ENCODE measurements around the gene LRRC56. TPM values are rescaled to one million over a fixed set of nuclear protein-coding genes. Genes with fewer than 3 reads are reported as not detected.
A peak's percentile ranks its signal among the peaks of the same experiment; 100 is the strongest.

LRRC56 gene
- total and polyA plus RNA-seq, 4 donors = 0.08 to 0.46 (median 0.20) TPM

GRCh38 chr11:535519-536454 lies 1.5 kb upstream of the LRRC56 start, which contains the start of gene HRAS:
HRAS (minus strand) TSS chr11:535576.
- Histone ChIP-seq H3K27me3 (ENCODE audit: control insufficient read depth in 4 of 4, insufficient read depth in 4 of 4, low read length in 3 of 4) (no peaks in the 10 kb centered on the region), H3K9me3 (ENCODE audit: control insufficient read depth in 4 of 4, low read length in 3 of 4) (no peaks in the 10 kb centered on the region), H3K4me1 (ENCODE audit: control insufficient read depth in 4 of 4, insufficient read depth in 4 of 4, low read length in 3 of 4) (peaks cover 8 to 34% (median 26%) of the 10 kb centered on the region in 4 donors), H3K36me3 (ENCODE audit: control insufficient read depth in 4 of 4, insufficient read depth in 3 of 4, low read depth in 1 of 4, low read length in 3 of 4) (peaks cover 0 to 11% (median 6%) of the 10 kb centered on the region in 4 donors), H3K27ac (ENCODE audit: low read depth in 1 of 2, low read length in 2 of 2) (peak within 1 kb of the TSS; percentile 32 to 38), H3K4me3 (ENCODE audit: low read depth in 1 of 3, low read length in 3 of 3) (peak within 1 kb of the TSS; percentile 49 to 87 (median 67)), H3K9ac (ENCODE audit: low read depth in 1 of 2, low read length in 2 of 2) (peak within 1 kb of the TSS; percentile 38 to 54)
- DNase-seq (ENCODE audit: low spot score) = peak; percentile 96
- TF ChIP-seq GABPA (IDR thresholded peaks at IDR 0.05 in 1 of 2, conservative IDR thresholded peaks at IDR 0.05 in 1 of 2) = peak in 1 of 2 donors; percentile 74
- TF ChIP-seq SP1 (IDR thresholded peaks at IDR 0.05) = peak; percentile 76
- TF ChIP-seq TAF1 (conservative IDR thresholded peaks at IDR 0.05) = no peak
- WGBS = 3% methylated on average over 97 of the region's 97 CpGs

- peaks cover 8 to 34% (median 26%) of the 10 kb centered on the region in 4 donors for H3K4me1 ChIP-seq (ENCODE audit: control insufficient read depth in 4 of 4, insufficient read depth in 4 of 4, low read length in 3 of 4)
- no peak overlapping the region for H3K9ac ChIP-seq (ENCODE audit: low read depth in 1 of 2, low read length in 2 of 2)
- H3K9me3 ChIP-seq (ENCODE audit: control insufficient read depth in 4 of 4, low read length in 3 of 4) = no peaks in the 10 kb centered on the region
- 44% methylated on average over 19 of the region's 19 CpGs for WGBS
- H3K27ac ChIP-seq (ENCODE audit: low read depth in 1 of 2, low read length in 2 of 2) = no peak overlapping the region
- H3K4me3 ChIP-seq (ENCODE audit: low read depth in 1 of 3, low read length in 3 of 3) = peak overlapping the region in 1 of 3 donors; percentile 37
- H3K27me3 ChIP-seq (ENCODE audit: control insufficient read depth in 4 of 4, insufficient read depth in 4 of 4, low read length in 3 of 4) = no peaks in the 10 kb centered on the region
- H3K36me3 ChIP-seq (ENCODE audit: control insufficient read depth in 4 of 4, insufficient read depth in 3 of 4, low read depth in 1 of 4, low read length in 3 of 4) = peaks cover 0 to 5% (median under 1%) of the 10 kb centered on the region in 4 donors
- no peak for DNase-seq (ENCODE audit: low spot score)
- TF ChIP-seq TAF1 (conservative IDR thresholded peaks at IDR 0.05) = no peak
- TF ChIP-seq CTCF (IDR thresholded peaks at IDR 0.05; ENCODE audit: low read depth, low read length, missing input control) = no peak
- no peak for TF ChIP-seq EGR1 (IDR thresholded peaks at IDR 0.05; ENCODE audit: low read depth in 2 of 2)
- TF ChIP-seq FOXA1 (IDR thresholded peaks at IDR 0.05) = no peak
Observed at GRCh38 chr11:537622-538430, 499 bp downstream of the LRRC56 start.

DNA sequence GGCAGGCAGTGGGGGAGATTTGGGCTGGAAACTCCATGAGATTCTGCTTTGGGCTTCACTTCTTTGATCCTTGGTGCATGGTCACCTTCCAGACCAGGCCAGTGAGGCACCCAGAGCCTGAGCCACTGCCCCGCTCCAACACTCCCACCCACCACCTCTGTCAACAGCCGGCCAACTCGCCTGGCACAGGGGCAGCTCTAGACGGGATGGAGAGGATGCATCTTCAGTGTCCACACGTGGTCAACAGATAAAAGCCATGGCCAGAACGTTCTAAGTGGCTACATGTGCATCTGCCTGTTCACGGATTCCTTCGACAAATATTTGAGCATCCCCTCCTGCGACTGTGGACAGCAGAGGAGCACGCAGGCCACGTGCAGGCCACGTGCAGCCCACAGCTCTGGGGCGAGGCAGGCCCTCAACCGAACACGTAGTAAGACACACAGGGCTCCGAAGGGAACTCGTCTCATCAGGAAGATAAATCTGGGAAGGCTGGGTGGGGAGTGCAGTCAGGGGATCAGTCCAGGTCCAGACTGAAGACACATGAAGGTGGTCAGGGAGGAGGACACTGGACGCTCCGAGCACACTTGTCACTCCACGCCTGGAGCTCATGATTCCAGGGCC lies 1.2 kb downstream of the LRRC56 start:
- DNase-seq (ENCODE audit: low spot score) = no peak
- Histone ChIP-seq H3K4me1 (ENCODE audit: control insufficient read depth in 4 of 4, insufficient read depth in 4 of 4, low read length in 3 of 4) (peaks cover 8 to 33% (median 26%) of the 10 kb centered on the region in 4 donors), H3K27ac (ENCODE audit: low read depth in 1 of 2, low read length in 2 of 2) (no peak overlapping the region)
- TF ChIP-seq FOXA1 (IDR thresholded peaks at IDR 0.05) = no peak
- TF ChIP-seq, protein P1, sequence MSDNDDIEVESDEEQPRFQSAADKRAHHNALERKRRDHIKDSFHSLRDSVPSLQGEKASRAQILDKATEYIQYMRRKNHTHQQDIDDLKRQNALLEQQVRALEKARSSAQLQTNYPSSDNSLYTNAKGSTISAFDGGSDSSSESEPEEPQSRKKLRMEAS (IDR thresholded peaks at IDR 0.05) = no peak
- TF ChIP-seq JUND (IDR thresholded peaks at IDR 0.05) = no peak
- no peak for TF ChIP-seq SP1 (IDR thresholded peaks at IDR 0.05)
- no peak for TF ChIP-seq YY1 (IDR thresholded peaks at IDR 0.05)
- no peak for TF ChIP-seq HNF4G (IDR thresholded peaks at IDR 0.05)
- TF ChIP-seq, protein P2, sequence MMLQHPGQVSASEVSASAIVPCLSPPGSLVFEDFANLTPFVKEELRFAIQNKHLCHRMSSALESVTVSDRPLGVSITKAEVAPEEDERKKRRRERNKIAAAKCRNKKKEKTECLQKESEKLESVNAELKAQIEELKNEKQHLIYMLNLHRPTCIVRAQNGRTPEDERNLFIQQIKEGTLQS (IDR thresholded peaks at IDR 0.05) = no peak
- no peak for TF ChIP-seq RAD21 (IDR thresholded peaks at IDR 0.05)
- TF ChIP-seq, protein P3, sequence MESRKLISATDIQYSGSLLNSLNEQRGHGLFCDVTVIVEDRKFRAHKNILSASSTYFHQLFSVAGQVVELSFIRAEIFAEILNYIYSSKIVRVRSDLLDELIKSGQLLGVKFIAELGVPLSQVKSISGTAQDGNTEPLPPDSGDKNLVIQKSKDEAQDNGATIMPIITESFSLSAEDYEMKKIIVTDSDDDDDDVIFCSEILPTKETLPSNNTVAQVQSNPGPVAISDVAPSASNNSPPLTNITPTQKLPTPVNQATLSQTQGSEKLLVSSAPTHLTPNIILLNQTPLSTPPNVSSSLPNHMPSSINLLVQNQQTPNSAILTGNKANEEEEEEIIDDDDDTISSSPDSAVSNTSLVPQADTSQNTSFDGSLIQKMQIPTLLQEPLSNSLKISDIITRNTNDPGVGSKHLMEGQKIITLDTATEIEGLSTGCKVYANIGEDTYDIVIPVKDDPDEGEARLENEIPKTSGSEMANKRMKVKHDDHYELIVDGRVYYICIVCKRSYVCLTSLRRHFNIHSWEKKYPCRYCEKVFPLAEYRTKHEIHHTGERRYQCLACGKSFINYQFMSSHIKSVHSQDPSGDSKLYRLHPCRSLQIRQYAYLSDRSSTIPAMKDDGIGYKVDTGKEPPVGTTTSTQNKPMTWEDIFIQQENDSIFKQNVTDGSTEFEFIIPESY (IDR thresholded peaks at IDR 0.05) = no peak
- TF ChIP-seq EGR1 (IDR thresholded peaks at IDR 0.05; ENCODE audit: low read depth in 2 of 2) = no peak
- no peak for TF ChIP-seq NR2F2 (IDR thresholded peaks at IDR 0.05)
- TF ChIP-seq FOXA2 (IDR thresholded peaks at IDR 0.05) = no peak
- no peak for TF ChIP-seq REST (IDR thresholded peaks at IDR 0.05)

More for the DNA sequence above, 1.2 kb downstream of the LRRC56 start:
- Histone ChIP-seq H3K36me3 (ENCODE audit: control insufficient read depth in 4 of 4, insufficient read depth in 3 of 4, low read depth in 1 of 4, low read length in 3 of 4) (no peaks in the 10 kb centered on the region), H3K4me3 (ENCODE audit: low read depth in 1 of 3, low read length in 3 of 3) (no peak overlapping the region), H3K9me3 (ENCODE audit: control insufficient read depth in 4 of 4, low read length in 3 of 4) (no peaks in the 10 kb centered on the region), H3K27me3 (ENCODE audit: control insufficient read depth in 4 of 4, insufficient read depth in 4 of 4, low read length in 3 of 4) (no peaks in the 10 kb centered on the region), H3K9ac (ENCODE audit: low read depth in 1 of 2, low read length in 2 of 2) (no peak overlapping the region)
- 92% methylated on average over 20 of the region's 20 CpGs for WGBS

All from liver (tissue), 9 donors.